IMR-90 (cell line): ENCODE results near the gene IFFO2. TPM values are rescaled to one million over a fixed set of nuclear protein-coding genes. Genes with fewer than 3 reads are reported as not detected.

ENCODE experiments used
- MAZ ChIP-seq: IDR thresholded peaks from 2 replicates; pipeline ENCODE4 v1.6.1; 2012; ENCODE audit warnings: low read depth, mild to moderate bottlenecking, low read length, improper control_type of control experiment, moderate library complexity, borderline replicate concordance
- MXI1 ChIP-seq: IDR thresholded peaks from 2 replicates; pipeline ENCODE4 v1.6.1; 2012; ENCODE audit warnings: low read depth, mild to moderate bottlenecking, low read length, moderate library complexity, borderline replicate concordance
- SMC3 ChIP-seq: fragments of 150-350 bp; IDR thresholded peaks from 2 replicates; pipeline ENCODE4 v1.6.1; 2016; ENCODE audit warnings: low read depth, mild to moderate bottlenecking, antibody characterized with exemption, low read length, moderate library complexity
- polyA plus RNA-seq, 3 experiments: library from polyadenylated mRNA; depleted of rRNA; stranded (reverse); fragments of >200 nt; gene quantifications; 2 replicates each; pipeline ENCODE4 v1.2.3, GENCODE V29; 2012; ENCODE audit warnings: low replicate concordance in 1 of 3
- total RNA-seq: library from RNA; depleted of rRNA; stranded (reverse); fragments of >200 nt; gene quantifications from 2 replicates; pipeline ENCODE4 v1.2.3, GENCODE V29; 2012
- TF ChIP-seq, protein P1 (sequence below): conservative IDR thresholded peaks from 2 replicates; pipeline ENCODE4 v1.5.1; 2012; ENCODE audit warnings: mild to moderate bottlenecking, low read depth, low read length, improper control_type of control experiment

IFFO2 gene
- total and polyA plus RNA-seq, 2 of the 4 experiments (the other 2 are of a cell fraction): 14.5 to 18.2 TPM

GRCh38 chr1:18907917-18908845, 48.3 kb downstream of the IFFO2 start (continued):
- TF ChIP-seq, protein P1, sequence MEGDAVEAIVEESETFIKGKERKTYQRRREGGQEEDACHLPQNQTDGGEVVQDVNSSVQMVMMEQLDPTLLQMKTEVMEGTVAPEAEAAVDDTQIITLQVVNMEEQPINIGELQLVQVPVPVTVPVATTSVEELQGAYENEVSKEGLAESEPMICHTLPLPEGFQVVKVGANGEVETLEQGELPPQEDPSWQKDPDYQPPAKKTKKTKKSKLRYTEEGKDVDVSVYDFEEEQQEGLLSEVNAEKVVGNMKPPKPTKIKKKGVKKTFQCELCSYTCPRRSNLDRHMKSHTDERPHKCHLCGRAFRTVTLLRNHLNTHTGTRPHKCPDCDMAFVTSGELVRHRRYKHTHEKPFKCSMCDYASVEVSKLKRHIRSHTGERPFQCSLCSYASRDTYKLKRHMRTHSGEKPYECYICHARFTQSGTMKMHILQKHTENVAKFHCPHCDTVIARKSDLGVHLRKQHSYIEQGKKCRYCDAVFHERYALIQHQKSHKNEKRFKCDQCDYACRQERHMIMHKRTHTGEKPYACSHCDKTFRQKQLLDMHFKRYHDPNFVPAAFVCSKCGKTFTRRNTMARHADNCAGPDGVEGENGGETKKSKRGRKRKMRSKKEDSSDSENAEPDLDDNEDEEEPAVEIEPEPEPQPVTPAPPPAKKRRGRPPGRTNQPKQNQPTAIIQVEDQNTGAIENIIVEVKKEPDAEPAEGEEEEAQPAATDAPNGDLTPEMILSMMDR: no peak
- TF ChIP-seq SMC3 (no peak), MXI1 (no peak), MAZ (no peak)
